Astrocyte (in vitro differentiated cells and primary cell): ENCODE measurements around the gene MED13.
"Not testable (repeated sequence)": the region's sequence is repeated elsewhere in the genome, so short reads cannot be mapped to it uniquely, and the experiment has no call there.

ENCODE experiments used
- EZH2 ChIP-seq: IDR thresholded peaks from 2 replicates; pipeline ENCODE4 v1.6.1; 2012; ENCODE audit warnings: mild to moderate bottlenecking, low read length, inconsistent platforms; ENCODE audit not compliant: insufficient read depth
- TF ChIP-seq, protein P1 (sequence below): IDR thresholded peaks from 2 replicates; pipeline ENCODE4 v1.5.1; 2011; ENCODE audit warnings: low read depth, mild to moderate bottlenecking, inconsistent platforms, low read length, moderate library complexity; ENCODE audit not compliant: insufficient read depth

DNA sequence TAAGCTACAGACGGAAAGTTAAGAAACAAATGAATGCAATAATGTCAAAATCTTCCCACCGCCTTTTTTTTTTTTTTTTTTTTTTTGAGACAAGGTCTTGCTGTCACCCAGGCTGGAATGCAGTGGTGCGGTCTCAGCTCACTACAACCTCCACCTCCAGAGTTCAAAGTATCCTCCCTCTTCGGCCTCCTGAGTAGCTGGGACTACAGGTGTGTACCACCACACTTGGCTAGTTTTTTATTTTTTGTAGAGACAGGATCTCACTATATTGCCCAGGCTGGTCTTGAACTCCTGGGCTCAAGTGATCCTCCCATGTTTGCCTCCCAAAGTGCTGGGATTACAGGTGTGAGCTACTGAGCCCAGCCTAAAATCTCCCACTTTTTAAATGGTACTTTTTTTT, 66.5 kb downstream of the MED13 start:
- TF ChIP-seq, protein P1, sequence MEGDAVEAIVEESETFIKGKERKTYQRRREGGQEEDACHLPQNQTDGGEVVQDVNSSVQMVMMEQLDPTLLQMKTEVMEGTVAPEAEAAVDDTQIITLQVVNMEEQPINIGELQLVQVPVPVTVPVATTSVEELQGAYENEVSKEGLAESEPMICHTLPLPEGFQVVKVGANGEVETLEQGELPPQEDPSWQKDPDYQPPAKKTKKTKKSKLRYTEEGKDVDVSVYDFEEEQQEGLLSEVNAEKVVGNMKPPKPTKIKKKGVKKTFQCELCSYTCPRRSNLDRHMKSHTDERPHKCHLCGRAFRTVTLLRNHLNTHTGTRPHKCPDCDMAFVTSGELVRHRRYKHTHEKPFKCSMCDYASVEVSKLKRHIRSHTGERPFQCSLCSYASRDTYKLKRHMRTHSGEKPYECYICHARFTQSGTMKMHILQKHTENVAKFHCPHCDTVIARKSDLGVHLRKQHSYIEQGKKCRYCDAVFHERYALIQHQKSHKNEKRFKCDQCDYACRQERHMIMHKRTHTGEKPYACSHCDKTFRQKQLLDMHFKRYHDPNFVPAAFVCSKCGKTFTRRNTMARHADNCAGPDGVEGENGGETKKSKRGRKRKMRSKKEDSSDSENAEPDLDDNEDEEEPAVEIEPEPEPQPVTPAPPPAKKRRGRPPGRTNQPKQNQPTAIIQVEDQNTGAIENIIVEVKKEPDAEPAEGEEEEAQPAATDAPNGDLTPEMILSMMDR: not testable (repeated sequence)
- not testable (repeated sequence) for TF ChIP-seq EZH2
